B cell (primary cell): ENCODE results near the gene FNDC3A. TPM values are rescaled to one million over a fixed set of nuclear protein-coding genes. Genes with fewer than 3 reads are reported as not detected.

Source experiments
- ATAC-seq: fragments of 200-7000 bp; cut with Tn5 transposase; one replicate; pipeline ENCODE4 v1.10.0; 2021; ENCODE audit warnings: low read depth, mild to moderate bottlenecking, moderate number of reproducible peaks, moderate library complexity
- CTCF ChIA-PET: fragments of 350-600 bp; sonication (Branson Sonifier 250); formaldehyde crosslinking; loops from one replicate; lab custom pipeline; 2021; ENCODE audit warnings: antibody characterized with exemption, inconsistent platforms; lab: Charles Lee
- POLR2A ChIA-PET: fragments of 350-600 bp; sonication (Branson Sonifier 250); formaldehyde crosslinking; loops from one replicate; lab custom pipeline; 2021; ENCODE audit warnings: antibody characterized with exemption; lab: Charles Lee
- DNase-seq: peaks from one replicate; pipeline ENCODE4 v3.0.0; 2013
- H2AFZ ChIP-seq: 2 replicates; pipeline ENCODE4 v1.6.1; 2012; ENCODE audit warnings: mild to moderate bottlenecking, low read depth, low read length; ENCODE audit not compliant: insufficient read depth, poor library complexity, severe bottlenecking
- H3K27ac ChIP-seq, 2 donors: 1 replicate in 1 of 2; 2 replicates in 1 of 2; pipeline ENCODE4 v1.5.1; 2012 to 2013; ENCODE audit warnings: low read length in 2 of 2, mild to moderate bottlenecking in 2 of 2, moderate library complexity in 1 of 2
- H3K27me3 ChIP-seq, 4 experiments: fragments of 200-600 bp in 1 of 4; sonication (generic) in 1 of 4; replicated peaks in 1 of 4; 1 replicate in 2 of 4; 2 replicates in 2 of 4; pipeline versions ENCODE4 v1.6.1 to v1.7.0; 2013 to 2016; ENCODE audit warnings: low read length in 3 of 4, mild to moderate bottlenecking in 2 of 4, mixed read lengths in 1 of 4, moderate library complexity in 1 of 4; ENCODE audit not compliant: insufficient read depth in 4 of 4, control insufficient read depth in 3 of 4; ENCODE audit errors: control extremely low read depth in 1 of 4
- H3K36me3 ChIP-seq, 2 experiments: replicated peaks in 1 of 2; 1 replicate in 1 of 2; 2 replicates in 1 of 2; pipeline versions ENCODE4 v1.6.1 to v1.7.1; 2013; ENCODE audit warnings: low read length in 1 of 2; ENCODE audit not compliant: insufficient read depth in 2 of 2, control insufficient read depth in 1 of 2; ENCODE audit errors: control extremely low read depth in 1 of 2, extremely low read depth in 1 of 2
- H3K4me1 ChIP-seq, 2 donors: fragments of 200-600 bp in 1 of 2; sonication (generic) in 1 of 2; 1 replicate in 1 of 2; 2 replicates in 1 of 2; pipeline versions ENCODE4 v1.5.1 to v1.6.1; 2013 to 2017; ENCODE audit warnings: low read length in 2 of 2; ENCODE audit not compliant: control insufficient read depth in 2 of 2, insufficient read depth in 2 of 2
- H3K4me2 ChIP-seq: replicated peaks from 2 replicates; pipeline ENCODE3; 2012; ENCODE audit warnings: mild to moderate bottlenecking, low read depth, low read length; ENCODE audit not compliant: poor library complexity, severe bottlenecking
- H3K4me3 ChIP-seq, 5 experiments: fragments of 200-600 bp in 1 of 5; sonication (generic) in 1 of 5; 1 replicate in 3 of 5; 2 replicates in 2 of 5; pipeline versions ENCODE4 v1.5.1 to v1.7.0; 2011 to 2016; ENCODE audit warnings: low read length in 4 of 5, mild to moderate bottlenecking in 4 of 5, low read depth in 2 of 5, control low read depth in 1 of 5, moderate library complexity in 1 of 5; ENCODE audit not compliant: insufficient read depth in 1 of 5; ENCODE audit errors: control extremely low read depth in 1 of 5, extremely low read depth in 1 of 5
- H3K79me2 ChIP-seq: fragments of 200-600 bp; sonication (generic); one replicate; pipeline ENCODE4 v1.6.0; 2016; ENCODE audit warnings: low read length; ENCODE audit not compliant: control insufficient read depth, insufficient read depth
- H3K9ac ChIP-seq: fragments of 200-600 bp; sonication (generic); 2 replicates; pipeline ENCODE4 v1.6.1; 2017; ENCODE audit warnings: mild to moderate bottlenecking, low read length, moderate library complexity
- H3K9me3 ChIP-seq, 3 donors: one replicate each; pipeline versions ENCODE4 v1.6.1 to v1.7.1; 2013; ENCODE audit warnings: low read length in 2 of 3; ENCODE audit not compliant: control insufficient read depth in 2 of 3, insufficient read depth in 1 of 3; ENCODE audit errors: control extremely low read depth in 1 of 3
- H4K20me1 ChIP-seq: 2 replicates; pipeline ENCODE4 v1.6.0; 2012; ENCODE audit warnings: mild to moderate bottlenecking, low read length; ENCODE audit not compliant: insufficient read depth, control insufficient read depth, poor library complexity, severe bottlenecking
- H3K27ac Mint-ChIP-seq: one replicate; pipeline ENCODE4 v1.8.0; 2021; ENCODE audit warnings: mixed read lengths
- H3K27me3 Mint-ChIP-seq: one replicate; pipeline ENCODE4 v1.8.0; 2021; ENCODE audit warnings: mixed read lengths
- H3K4me1 Mint-ChIP-seq: one replicate; pipeline ENCODE4 v1.8.0; 2021; ENCODE audit warnings: mixed read lengths
- H3K4me3 Mint-ChIP-seq: one replicate; pipeline ENCODE4 v1.8.0; 2021; ENCODE audit warnings: mixed read lengths
- H3K9me3 Mint-ChIP-seq: one replicate; pipeline ENCODE4 v1.8.0; 2022; ENCODE audit warnings: mixed read lengths; ENCODE audit not compliant: insufficient read depth
- EZH2 ChIP-seq: IDR thresholded peaks from 2 replicates; pipeline ENCODE4 v1.6.1; 2012; ENCODE audit warnings: borderline replicate concordance, low read depth, mild to moderate bottlenecking, moderate library complexity, low read length; ENCODE audit not compliant: insufficient read depth, poor library complexity, severe bottlenecking
- WGBS: methylation state at CpG from one replicate; pipeline ENCODE4 v1.1.5; 2013; ENCODE audit warnings: missing lambda C conversion rate; ENCODE audit not compliant: insufficient coverage; 5-methylcytosine and 5-hydroxymethylcytosine counted together
- intact Hi-C: fragments of 100-400 bp; cut with micrococcal nuclease; formaldehyde crosslinking; loops from one replicate; pipeline ENCODE4 v1.10.0; 2022
- polyA plus RNA-seq: library from polyadenylated mRNA; depleted of rRNA; stranded (reverse); fragments of >200 nt; gene quantifications from 2 replicates; pipeline ENCODE4 v1.2.3, GENCODE V29; 2012
- total RNA-seq, 2 donors: library from RNA; stranded (reverse); fragments of 120-200 nt in 1 of 2; gene quantifications; 1 replicate in 1 of 2; 2 replicates in 1 of 2; pipeline versions ENCODE4 v1.2.3 to v1.2.4, GENCODE V29; 2013 to 2022
- TF ChIP-seq, protein P1 (sequence below): fragments of 200-600 bp; IDR thresholded peaks from one replicate; pipeline ENCODE4 v1.8.0; 2022; ENCODE audit warnings: antibody characterized with exemption, mild to moderate bottlenecking

The FNDC3A gene
- total and polyA plus RNA-seq, 2 donors (not counting 1 experiment from before 2014, with no cell fraction given): 13.5 to 37.1 TPM

DNA sequence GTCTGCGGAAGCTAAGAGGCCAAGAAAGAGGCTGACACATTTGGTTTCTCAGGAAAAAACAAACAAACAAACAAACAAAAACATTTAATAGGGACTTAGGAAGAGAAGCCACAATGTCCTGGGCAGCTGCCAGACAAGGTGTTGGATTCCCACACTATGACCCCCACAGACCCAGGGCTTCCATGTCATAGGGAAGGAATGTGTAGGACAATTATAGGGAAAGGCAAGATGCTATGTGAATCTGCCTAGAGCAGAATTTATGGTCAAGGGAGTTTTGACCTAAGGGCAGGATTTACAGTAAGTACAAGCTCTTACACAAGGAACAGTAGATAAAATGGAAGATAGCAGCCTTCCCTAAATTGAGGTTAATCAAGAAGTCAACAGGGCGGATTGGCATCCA lies 262.9 kb downstream of the FNDC3A start:
- Histone ChIP-seq H3K4me2 (no peak overlapping the region), H3K27me3 (no peaks in the 10 kb centered on the region), H3K36me3 (no peaks in the 10 kb centered on the region), H3K9me3 (peaks cover 0 to 5% (median 0%) of the 10 kb centered on the region in 3 donors), H3K9ac (no peak overlapping the region), H3K79me2 (no peaks in the 10 kb centered on the region), H2AFZ (no peak overlapping the region), H3K27ac (no peak overlapping the region), H3K4me3 (no peak overlapping the region), H4K20me1 (no peaks in the 10 kb centered on the region), H3K4me1 (no peaks in the 10 kb centered on the region)
- POLR2A ChIA-PET: no interaction called here
- DNase-seq (no peak), ATAC-seq (no peak)
- Mint-ChIP-seq H3K27me3 (no peaks in the 10 kb centered on the region), H3K4me3 (no peak overlapping the region), H3K9me3 (no peaks in the 10 kb centered on the region), H3K4me1 (peaks cover 4% of the 10 kb centered on the region), H3K27ac (no peak overlapping the region)
- intact Hi-C loops: no loop called here
- CTCF ChIA-PET: interaction anchor here (1.3 to 2.6 kb wide), 2 partner anchors 45 to 369 kb away, joined by 4 to 12 read pairs; no protein-coding TSS in a partner anchor
- 100% methylated on average over 1 of the region's 2 CpGs for WGBS
- TF ChIP-seq, protein P1, sequence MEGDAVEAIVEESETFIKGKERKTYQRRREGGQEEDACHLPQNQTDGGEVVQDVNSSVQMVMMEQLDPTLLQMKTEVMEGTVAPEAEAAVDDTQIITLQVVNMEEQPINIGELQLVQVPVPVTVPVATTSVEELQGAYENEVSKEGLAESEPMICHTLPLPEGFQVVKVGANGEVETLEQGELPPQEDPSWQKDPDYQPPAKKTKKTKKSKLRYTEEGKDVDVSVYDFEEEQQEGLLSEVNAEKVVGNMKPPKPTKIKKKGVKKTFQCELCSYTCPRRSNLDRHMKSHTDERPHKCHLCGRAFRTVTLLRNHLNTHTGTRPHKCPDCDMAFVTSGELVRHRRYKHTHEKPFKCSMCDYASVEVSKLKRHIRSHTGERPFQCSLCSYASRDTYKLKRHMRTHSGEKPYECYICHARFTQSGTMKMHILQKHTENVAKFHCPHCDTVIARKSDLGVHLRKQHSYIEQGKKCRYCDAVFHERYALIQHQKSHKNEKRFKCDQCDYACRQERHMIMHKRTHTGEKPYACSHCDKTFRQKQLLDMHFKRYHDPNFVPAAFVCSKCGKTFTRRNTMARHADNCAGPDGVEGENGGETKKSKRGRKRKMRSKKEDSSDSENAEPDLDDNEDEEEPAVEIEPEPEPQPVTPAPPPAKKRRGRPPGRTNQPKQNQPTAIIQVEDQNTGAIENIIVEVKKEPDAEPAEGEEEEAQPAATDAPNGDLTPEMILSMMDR: no peak
- no peak for TF ChIP-seq EZH2

DNA sequence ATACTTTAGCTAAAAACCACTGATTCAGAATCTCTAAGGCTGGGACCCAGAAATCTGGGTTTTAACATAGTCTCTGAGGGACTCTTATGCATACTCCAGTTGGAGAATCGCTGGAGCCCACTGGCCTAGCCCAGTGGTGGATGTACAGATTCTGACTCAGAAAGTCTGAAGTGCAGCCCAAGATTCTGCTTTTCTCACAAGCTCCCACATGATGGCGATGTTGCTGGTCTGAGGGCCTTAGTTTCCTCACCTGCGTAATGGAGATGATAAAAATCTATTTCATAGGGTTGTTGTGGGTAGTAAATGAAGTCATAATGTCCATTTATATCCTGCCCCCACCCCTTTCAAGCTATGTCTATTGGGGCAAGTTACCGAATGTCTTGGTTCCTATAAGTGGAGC lies 264.3 kb downstream of the FNDC3A start:
- intact Hi-C loops: loop anchor here (1.0 kb wide), 2 partner anchors 41 to 367 kb away; no protein-coding TSS in a partner anchor
- POLR2A ChIA-PET: no interaction called here
- Histone ChIP-seq H4K20me1 (no peaks in the 10 kb centered on the region), H3K79me2 (no peaks in the 10 kb centered on the region), H3K9me3 (peaks cover 0 to 5% (median 0%) of the 10 kb centered on the region in 3 donors), H3K4me3 (no peak overlapping the region), H2AFZ (no peak overlapping the region), H3K27me3 (no peaks in the 10 kb centered on the region), H3K4me1 (no peaks in the 10 kb centered on the region), H3K9ac (no peak overlapping the region), H3K27ac (no peak overlapping the region), H3K36me3 (no peaks in the 10 kb centered on the region), H3K4me2 (no peak overlapping the region)
- Mint-ChIP-seq H3K27me3 (no peaks in the 10 kb centered on the region), H3K4me3 (no peak overlapping the region), H3K9me3 (no peaks in the 10 kb centered on the region), H3K4me1 (no peaks in the 10 kb centered on the region), H3K27ac (no peak overlapping the region)
- no peak for TF ChIP-seq EZH2
- TF ChIP-seq, protein P1: peak; percentile 55
- ATAC-seq (peak; percentile 33), DNase-seq (peak; percentile 47)
- CTCF ChIA-PET: interaction anchor here (0.7 to 2.6 kb wide), 9 partner anchors 8 to 368 kb away, joined by 3 to 17 read pairs (median 5); partner anchors contain the start of gene CDADC1
- 14% methylated on average over 1 of the region's 4 CpGs for WGBS
